NT2/D1 (cell line): Measurements from ENCODE around the gene TMIE.

ENCODE experiments used
- DNase-seq: peaks from one replicate; pipeline ENCODE4 v3.0.0-alpha.2; 2011; ENCODE audit warnings: low read depth, low spot score
- H3K27me3 ChIP-seq: 2 replicates; pipeline ENCODE4 v1.6.0; 2011; ENCODE audit warnings: mild to moderate bottlenecking; ENCODE audit not compliant: insufficient read length, insufficient read depth
- H3K36me3 ChIP-seq: 2 replicates; pipeline ENCODE4 v1.6.1; 2011; ENCODE audit warnings: mild to moderate bottlenecking, low read length, mixed read lengths; ENCODE audit not compliant: insufficient read depth, insufficient read length
- H3K4me1 ChIP-seq: 2 replicates; pipeline ENCODE4 v1.5.1; 2011; ENCODE audit not compliant: insufficient read depth, insufficient read length
- H3K4me3 ChIP-seq: 2 replicates; pipeline ENCODE4 v1.5.1; 2011; ENCODE audit warnings: low read depth; ENCODE audit not compliant: insufficient read length
- H3K9ac ChIP-seq: 2 replicates; pipeline ENCODE4 v1.6.0; 2011; ENCODE audit warnings: low read depth; ENCODE audit not compliant: insufficient read length
- H3K9me3 ChIP-seq: 2 replicates; pipeline ENCODE4 v1.5.1; 2011; ENCODE audit warnings: mild to moderate bottlenecking, low read length; ENCODE audit not compliant: insufficient read depth
- SUZ12 ChIP-seq: IDR thresholded peaks from 2 replicates; pipeline ENCODE4 v1.6.1; 2011; ENCODE audit not compliant: insufficient read length, insufficient read depth; ENCODE audit errors: extremely low read depth
- YY1 ChIP-seq: IDR thresholded peaks from 2 replicates; pipeline ENCODE4 v1.6.1; 2011; ENCODE audit not compliant: insufficient read length, insufficient read depth
- ZNF274 ChIP-seq: IDR thresholded peaks from 2 replicates; pipeline ENCODE4 v1.6.1; 2011; ENCODE audit warnings: mild to moderate bottlenecking, low read depth, low read length

The TMIE gene

GRCh38 chr3:46670891-46671427 is 30.2 kb upstream of the TMIE start:
- no peaks in the 10 kb centered on the region for H3K27me3 ChIP-seq
- peaks cover 15% of the 10 kb centered on the region for H3K36me3 ChIP-seq
- no peak for TF ChIP-seq YY1
- TF ChIP-seq SUZ12 = no peak
- TF ChIP-seq ZNF274 = no peak
- no peaks in the 10 kb centered on the region for H3K9me3 ChIP-seq
- no peak for DNase-seq
- peaks cover 11% of the 10 kb centered on the region for H3K4me1 ChIP-seq
- H3K4me3 ChIP-seq = no peak overlapping the region
- H3K9ac ChIP-seq = no peak overlapping the region

DNA sequence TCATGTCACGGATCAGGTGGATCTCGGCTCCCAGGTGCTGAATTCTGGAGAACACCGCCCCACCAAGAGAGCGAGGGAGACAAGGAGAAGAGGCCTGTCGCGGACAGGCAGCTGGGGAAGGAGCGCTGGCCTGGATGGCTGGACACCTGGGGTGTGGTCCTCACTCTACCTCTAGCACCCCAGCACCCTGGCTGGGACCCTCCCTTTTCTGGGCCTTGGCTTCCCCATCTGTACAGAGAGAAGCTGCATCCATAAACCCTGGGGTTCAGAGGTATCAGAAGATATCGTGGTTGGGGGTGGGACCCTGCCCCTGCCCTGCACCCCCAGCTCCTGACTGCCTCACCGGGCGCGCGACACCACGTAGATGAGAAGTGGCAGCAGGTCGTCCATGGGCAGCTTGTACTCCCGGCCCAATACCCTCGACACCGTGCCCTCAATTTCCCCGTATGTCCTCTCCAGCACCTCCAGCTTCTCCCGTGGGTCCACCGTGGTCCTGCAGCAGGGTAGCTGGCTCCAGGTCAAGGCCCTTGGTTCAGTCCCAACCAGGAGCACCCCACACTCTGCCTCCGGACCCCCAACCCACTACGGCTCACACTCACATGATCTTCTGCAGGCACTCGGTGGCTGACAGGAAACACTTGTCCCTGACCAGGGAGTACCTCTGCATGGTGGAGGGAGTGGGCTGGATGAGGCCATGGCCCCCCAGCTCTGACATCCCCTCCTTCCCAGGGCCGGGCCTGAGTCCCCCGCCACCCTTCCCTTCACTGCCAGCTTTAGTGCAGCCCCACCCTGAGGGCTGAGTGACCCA is 29.4 kb upstream of the TMIE start:
- Histone ChIP-seq H3K9ac (no peak overlapping the region), H3K9me3 (no peaks in the 10 kb centered on the region), H3K36me3 (peaks cover 15% of the 10 kb centered on the region), H3K4me1 (peaks cover 12% of the 10 kb centered on the region), H3K27me3 (no peaks in the 10 kb centered on the region), H3K4me3 (no peak overlapping the region)
- TF ChIP-seq YY1 = no peak
- DNase-seq = no peak

- no peak for DNase-seq
- no peak overlapping the region for H3K9ac ChIP-seq
- no peaks in the 10 kb centered on the region for H3K27me3 ChIP-seq
These were observed 28.9 kb upstream of the TMIE start for GRCh38 chr3:46672349-46672695.

GRCh38 chr3:46673151-46674030 is 27.8 kb upstream of the TMIE start:
- peaks cover 15% of the 10 kb centered on the region for H3K36me3 ChIP-seq
- peaks cover 17% of the 10 kb centered on the region for H3K4me1 ChIP-seq
- TF ChIP-seq YY1 = no peak
- H3K9me3 ChIP-seq = no peaks in the 10 kb centered on the region
- H3K27me3 ChIP-seq = no peaks in the 10 kb centered on the region
- no peak overlapping the region for H3K4me3 ChIP-seq
- no peak for DNase-seq
- H3K9ac ChIP-seq = no peak overlapping the region

More at GRCh38 chr3:46672349-46672695, 28.9 kb upstream of the TMIE start:
- Histone ChIP-seq H3K9me3 (no peaks in the 10 kb centered on the region), H3K4me3 (no peak overlapping the region), H3K36me3 (peaks cover 15% of the 10 kb centered on the region), H3K4me1 (peaks cover 17% of the 10 kb centered on the region)
- no peak for TF ChIP-seq SUZ12
- no peak for TF ChIP-seq ZNF274
- no peak for TF ChIP-seq YY1

DNA sequence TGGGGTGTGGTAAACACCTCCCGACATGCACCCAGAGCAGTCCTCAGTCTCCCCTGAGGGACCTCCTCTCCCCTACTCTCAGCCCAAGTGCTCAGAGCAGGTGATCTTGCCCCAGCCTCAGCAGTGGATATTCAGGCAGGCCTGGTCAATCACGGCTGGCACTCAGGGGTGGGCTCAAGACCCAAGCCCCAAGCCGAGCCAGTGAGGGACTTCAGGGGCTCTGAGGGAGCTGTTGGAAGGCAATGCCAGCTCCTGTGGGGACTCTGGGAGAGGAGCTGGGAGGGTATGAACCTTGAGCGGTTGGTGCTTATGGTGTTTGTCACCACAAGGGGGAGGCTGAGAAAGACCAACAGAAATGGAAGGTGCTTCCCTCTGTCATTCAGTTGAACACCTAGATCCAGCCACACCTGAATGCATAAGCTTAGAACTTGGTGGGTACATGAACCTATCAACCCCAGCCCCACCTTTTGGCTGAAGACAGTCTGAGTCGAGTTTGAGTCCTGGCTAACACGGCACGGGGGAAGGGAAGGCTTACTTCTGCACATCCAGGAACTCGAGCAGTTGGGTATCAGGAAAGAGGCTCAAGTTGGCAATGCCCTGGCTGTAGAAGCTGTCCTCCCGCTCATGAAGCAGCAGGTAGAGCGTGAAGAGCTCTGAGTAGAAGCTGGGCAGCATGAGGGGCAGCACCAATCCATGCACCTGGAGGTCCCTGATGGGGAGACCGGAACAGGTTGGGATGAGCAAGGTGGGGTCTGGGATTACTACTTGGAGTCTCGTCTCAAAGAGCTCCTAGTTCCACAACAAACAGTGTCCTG is 27.0 kb upstream of the TMIE start:
- TF ChIP-seq YY1 = no peak
- TF ChIP-seq SUZ12 = no peak
- TF ChIP-seq ZNF274 = no peak
- Histone ChIP-seq H3K36me3 (peaks cover 15% of the 10 kb centered on the region), H3K4me3 (no peak overlapping the region), H3K27me3 (no peaks in the 10 kb centered on the region), H3K4me1 (peaks cover 17% of the 10 kb centered on the region), H3K9ac (no peak overlapping the region), H3K9me3 (no peaks in the 10 kb centered on the region)
- DNase-seq = no peak

DNA sequence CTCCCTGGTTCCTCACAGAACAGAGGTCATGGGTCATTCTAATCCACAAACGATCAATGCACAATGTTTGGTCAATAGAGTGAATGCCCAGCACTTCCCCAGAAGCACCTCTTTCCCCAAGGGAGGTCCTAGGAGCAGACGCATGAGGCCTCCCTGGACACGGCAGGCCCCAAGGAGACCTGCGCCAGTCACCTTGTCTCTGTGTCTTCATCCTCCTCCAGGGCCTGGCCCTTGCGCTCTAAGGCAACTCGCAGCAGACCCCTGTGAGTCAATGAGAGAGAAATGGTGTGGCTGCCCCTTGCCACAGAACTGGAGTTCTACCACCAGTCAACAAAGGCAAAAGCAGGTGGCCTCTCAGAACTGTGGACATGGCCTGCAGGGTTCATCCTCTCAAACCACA is 25.8 kb upstream of the TMIE start:
- Histone ChIP-seq H3K9ac (no peak overlapping the region), H3K36me3 (peaks cover 15% of the 10 kb centered on the region), H3K4me1 (peaks cover 17% of the 10 kb centered on the region), H3K27me3 (no peaks in the 10 kb centered on the region), H3K9me3 (no peaks in the 10 kb centered on the region), H3K4me3 (no peak overlapping the region)
- DNase-seq = no peak
- no peak for TF ChIP-seq SUZ12
- TF ChIP-seq ZNF274 = no peak
- TF ChIP-seq YY1 = no peak
